Caco-2 (cell line): ENCODE data around the gene VWA8. TPM values are rescaled to one million over a fixed set of nuclear protein-coding genes. Genes with fewer than 3 reads are reported as not detected.
A peak's percentile ranks its signal among the peaks of the same experiment; 100 is the strongest.

Source experiments
- Bru-seq: library from RNA; stranded (reverse); fragments of 400-500 nt; gene quantifications from one replicate; lab custom pipeline; 2021; lab: Mats Ljungman, UMichigan
- BruChase-seq, 2 experiments: library from RNA; stranded (reverse); fragments of 400-500 nt; gene quantifications; one replicate each; lab custom pipeline; 2021; lab: Mats Ljungman, UMichigan
- BruUV-seq: library from RNA; stranded (reverse); fragments of 400-500 nt; replicated peaks from 2 replicates; lab custom pipeline; 2021; lab: Mats Ljungman, UMichigan
- CTCF ChIA-PET: fragments of 300-600 bp; sonication (Branson Sonifier 250); formaldehyde crosslinking; loops from one replicate; lab custom pipeline; 2022; ENCODE audit warnings: antibody characterized with exemption; lab: Charles Lee
- POLR2A ChIA-PET: fragments of 300-600 bp; sonication (Branson Sonifier 250); formaldehyde crosslinking; loops from one replicate; lab custom pipeline; 2022; ENCODE audit warnings: antibody characterized with exemption; lab: Charles Lee
- DNase-seq, 2 experiments: peaks; one replicate each; pipeline versions ENCODE4 v3.0.0 to v3.0.0-alpha.2; 2020 to 2022
- H3K27me3 ChIP-seq: replicated peaks from 2 replicates; pipeline ENCODE4 v1.6.0; 2011; ENCODE audit warnings: low read length; ENCODE audit not compliant: control insufficient read depth, insufficient read depth
- H3K36me3 ChIP-seq: 2 replicates; pipeline ENCODE4 v1.5.1; 2011; ENCODE audit warnings: low read length; ENCODE audit not compliant: control insufficient read depth, insufficient read depth
- H3K4me1 ChIP-seq: fragments of 250-450 bp; sonication (Bioruptor Pico); 2 replicates; pipeline ENCODE4 v1.5.1; 2020; ENCODE audit warnings: mild to moderate bottlenecking
- H3K4me3 ChIP-seq: 2 replicates; pipeline ENCODE4 v1.5.1; 2011; ENCODE audit warnings: low read depth, mild to moderate bottlenecking, control low read depth, low read length
- H3K9me3 ChIP-seq: fragments of 250-450 bp; sonication (Bioruptor Pico); 2 replicates; pipeline ENCODE4 v1.5.1; 2020; ENCODE audit warnings: mild to moderate bottlenecking, moderate library complexity
- H3K27ac Mint-ChIP-seq: one replicate; pipeline ENCODE4 v1.8.0; 2022; ENCODE audit warnings: mixed read lengths; ENCODE audit not compliant: unreplicated experiment
- H3K27me3 Mint-ChIP-seq: one replicate; pipeline ENCODE4 v1.8.0; 2022; ENCODE audit warnings: mixed read lengths; ENCODE audit not compliant: insufficient read depth, unreplicated experiment
- H3K36me3 Mint-ChIP-seq: one replicate; pipeline ENCODE4 v1.8.0; 2022; ENCODE audit warnings: mild to moderate bottlenecking, mixed read lengths; ENCODE audit not compliant: insufficient read depth, unreplicated experiment
- H3K4me1 Mint-ChIP-seq: one replicate; pipeline ENCODE4 v1.8.0; 2022; ENCODE audit warnings: low read depth, mixed read lengths; ENCODE audit not compliant: unreplicated experiment
- H3K4me3 Mint-ChIP-seq: one replicate; pipeline ENCODE4 v1.8.0; 2022; ENCODE audit warnings: mild to moderate bottlenecking, moderate library complexity, mixed read lengths; ENCODE audit not compliant: unreplicated experiment
- H3K9me3 Mint-ChIP-seq: one replicate; pipeline ENCODE4 v1.8.0; 2022; ENCODE audit warnings: mixed read lengths; ENCODE audit not compliant: unreplicated experiment
- intact Hi-C: fragments of 100-400 bp; cut with micrococcal nuclease; formaldehyde crosslinking; loops from one replicate; pipeline ENCODE4 v1.10.0; 2022; ENCODE audit not compliant: unreplicated experiment
- long read RNA-seq: library from polyadenylated mRNA; stranded (forward); transcript quantifications from one replicate; pipeline ENCODE4 v2.0.0, GENCODE V29; 2022
- total RNA-seq: library from RNA; stranded (reverse); gene quantifications from 2 replicates; pipeline ENCODE4 v1.2.3, GENCODE V29; 2022
- TF ChIP-seq, protein P1 (sequence below), 2 experiments: fragments of 200-600 bp in 1 of 2; IDR thresholded peaks; 1 replicate in 1 of 2; 2 replicates in 1 of 2; pipeline versions ENCODE4 v1.5.1 to v1.8.0; 2011 to 2022; ENCODE audit warnings: antibody characterized with exemption in 1 of 2, control low read depth in 1 of 2, inconsistent platforms in 1 of 2, low read depth in 1 of 2, low read length in 1 of 2, mild to moderate bottlenecking in 1 of 2, moderate library complexity in 1 of 2; ENCODE audit not compliant: insufficient read depth in 1 of 2, severe bottlenecking in 1 of 2, unreplicated experiment in 1 of 2

The VWA8 gene
- 20.7 and 20.9 TPM in 2 replicates for total RNA-seq
- Bru-seq, nascent RNA = percentile 78 among the genes with signal in this experiment
- percentile 69 among the genes with signal in this experiment for BruChase-seq, experiment 1, labeled RNA remaining after a 2-hour chase
- BruChase-seq, experiment 2, labeled RNA remaining after a 6-hour chase = percentile 65 among the genes with signal in this experiment
- long read RNA-seq, partial matches to known transcripts = 32 of 47 reads
- long read RNA-seq, other reads (novel, unspliced or antisense) = 11 of 47 reads

DNA sequence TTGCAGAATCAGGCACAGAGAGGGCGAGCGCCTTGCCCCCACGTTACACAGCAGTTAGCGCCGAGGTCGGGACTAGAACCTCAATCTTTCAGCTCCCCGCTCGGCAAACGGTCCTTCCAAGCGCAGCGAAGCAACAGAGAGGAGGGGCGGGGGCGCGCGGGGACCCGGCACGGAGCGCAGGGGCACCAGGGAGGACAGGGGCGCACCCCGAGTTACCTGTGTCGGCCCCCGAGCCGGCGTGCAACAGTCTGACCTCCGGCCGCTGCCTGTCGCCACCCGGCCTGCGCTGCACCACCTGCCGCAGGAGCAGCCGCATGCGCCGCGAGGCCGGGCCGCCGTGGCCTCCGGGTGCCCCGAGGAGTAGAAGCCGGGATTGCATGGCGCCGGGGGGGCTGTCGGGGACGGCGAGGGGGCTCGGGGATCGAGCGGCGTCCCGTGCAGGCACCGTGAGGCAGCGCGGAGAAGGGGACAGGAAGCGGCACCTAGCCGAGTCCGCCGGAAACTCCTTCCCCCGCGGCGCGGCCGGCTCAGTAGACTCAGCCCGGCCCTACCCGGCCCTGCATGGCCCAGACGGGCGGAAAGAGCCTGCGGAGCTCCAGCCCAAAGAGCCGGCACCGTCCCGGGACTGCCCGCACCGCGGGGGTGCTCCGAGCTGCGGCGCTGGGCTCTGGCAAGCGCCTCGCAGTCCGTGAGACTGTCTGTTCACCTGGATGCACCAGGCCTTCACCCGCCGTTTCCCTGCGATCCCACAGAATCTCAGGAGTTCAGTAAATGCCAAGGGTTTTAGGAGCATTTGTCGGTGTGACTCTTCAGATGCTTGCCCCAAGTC lies at the start of gene VWA8:
Gene VWA8 (minus strand): TSS at position 473 of the 829 bp plus-strand sequence. CDS start 94 bp downstream, at position 379.
- Mint-ChIP-seq H3K36me3 (no peaks in the 10 kb centered on the region), H3K27me3 (no peaks in the 10 kb centered on the region), H3K27ac (peak within 1 kb of the TSS; percentile 84), H3K4me1 (peaks cover 14% of the 10 kb centered on the region), H3K4me3 (peak within 1 kb of the TSS; percentile 88), H3K9me3 (no peaks in the 10 kb centered on the region)
- DNase-seq = peak; percentile 85 to 90
- Histone ChIP-seq H3K4me3 (peak within 1 kb of the TSS; percentile 78), H3K27me3 (no peaks in the 10 kb centered on the region), H3K36me3 (no peaks in the 10 kb centered on the region), H3K4me1 (peaks cover 11% of the 10 kb centered on the region; the same call in 1 of the 2 replicates), H3K9me3 (no peaks in the 10 kb centered on the region)
- CTCF ChIA-PET = no interaction called here
- TF ChIP-seq, protein P1, sequence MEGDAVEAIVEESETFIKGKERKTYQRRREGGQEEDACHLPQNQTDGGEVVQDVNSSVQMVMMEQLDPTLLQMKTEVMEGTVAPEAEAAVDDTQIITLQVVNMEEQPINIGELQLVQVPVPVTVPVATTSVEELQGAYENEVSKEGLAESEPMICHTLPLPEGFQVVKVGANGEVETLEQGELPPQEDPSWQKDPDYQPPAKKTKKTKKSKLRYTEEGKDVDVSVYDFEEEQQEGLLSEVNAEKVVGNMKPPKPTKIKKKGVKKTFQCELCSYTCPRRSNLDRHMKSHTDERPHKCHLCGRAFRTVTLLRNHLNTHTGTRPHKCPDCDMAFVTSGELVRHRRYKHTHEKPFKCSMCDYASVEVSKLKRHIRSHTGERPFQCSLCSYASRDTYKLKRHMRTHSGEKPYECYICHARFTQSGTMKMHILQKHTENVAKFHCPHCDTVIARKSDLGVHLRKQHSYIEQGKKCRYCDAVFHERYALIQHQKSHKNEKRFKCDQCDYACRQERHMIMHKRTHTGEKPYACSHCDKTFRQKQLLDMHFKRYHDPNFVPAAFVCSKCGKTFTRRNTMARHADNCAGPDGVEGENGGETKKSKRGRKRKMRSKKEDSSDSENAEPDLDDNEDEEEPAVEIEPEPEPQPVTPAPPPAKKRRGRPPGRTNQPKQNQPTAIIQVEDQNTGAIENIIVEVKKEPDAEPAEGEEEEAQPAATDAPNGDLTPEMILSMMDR (IDR thresholded peaks at IDR 0.05; ENCODE audit: insufficient read depth in 1 of 2, low read depth in 1 of 2, low read length in 1 of 2, severe bottlenecking in 1 of 2, unreplicated experiment in 1 of 2) = no peak
- BruUV-seq = no TSS peak
- POLR2A ChIA-PET = interaction anchor here (0.6 to 0.7 kb wide), 2 partner anchors 16 to 172 kb away, joined by 4 read pairs; no protein-coding TSS in a partner anchor
- intact Hi-C loops = loop anchor here (1.0 to 5.0 kb wide), 3 partner anchors 16 to 81 kb away; no protein-coding TSS in a partner anchor

DNA sequence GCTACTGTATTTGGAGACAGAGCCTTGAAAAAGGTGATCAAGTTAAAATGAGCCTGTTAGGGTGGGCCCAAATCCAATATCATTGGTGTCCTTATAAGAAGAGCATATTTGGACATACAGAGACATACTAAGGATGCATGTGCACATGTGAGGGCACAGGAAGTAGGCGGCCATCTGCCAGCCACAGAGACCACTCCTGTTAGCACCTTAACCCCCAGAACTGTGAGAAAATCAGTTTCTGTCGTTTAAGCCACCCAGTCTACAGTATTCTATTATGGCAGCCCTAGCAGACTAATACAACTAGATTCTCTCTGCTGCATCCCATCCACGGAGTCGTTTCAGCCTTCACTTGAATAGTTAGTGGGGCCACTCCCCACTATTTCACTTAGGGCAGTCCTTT lies 48.1 kb upstream of the VWA8 start:
- Mint-ChIP-seq H3K27ac (no peak overlapping the region), H3K9me3 (no peaks in the 10 kb centered on the region), H3K27me3 (no peaks in the 10 kb centered on the region), H3K36me3 (no peaks in the 10 kb centered on the region), H3K4me1 (peaks cover 6% of the 10 kb centered on the region), H3K4me3 (no peak overlapping the region)
- BruUV-seq = no TSS peak
- TF ChIP-seq, protein P1 (IDR thresholded peaks at IDR 0.05; ENCODE audit: insufficient read depth in 1 of 2, low read depth in 1 of 2, low read length in 1 of 2, severe bottlenecking in 1 of 2, unreplicated experiment in 1 of 2) = no peak
- ChIA-PET CTCF (no interaction called here), POLR2A (no interaction called here)
- intact Hi-C loops = no loop called here
- H3K36me3 ChIP-seq = no peaks in the 10 kb centered on the region
- H3K9me3 ChIP-seq = no peaks in the 10 kb centered on the region
- H3K4me1 ChIP-seq = 0 out of 2 replicates have a peak, but pooled peaks cover 7% of the 10 kb centered on the region
- no peak for DNase-seq
- no peaks in the 10 kb centered on the region for H3K27me3 ChIP-seq
- no peak overlapping the region for H3K4me3 ChIP-seq

DNA sequence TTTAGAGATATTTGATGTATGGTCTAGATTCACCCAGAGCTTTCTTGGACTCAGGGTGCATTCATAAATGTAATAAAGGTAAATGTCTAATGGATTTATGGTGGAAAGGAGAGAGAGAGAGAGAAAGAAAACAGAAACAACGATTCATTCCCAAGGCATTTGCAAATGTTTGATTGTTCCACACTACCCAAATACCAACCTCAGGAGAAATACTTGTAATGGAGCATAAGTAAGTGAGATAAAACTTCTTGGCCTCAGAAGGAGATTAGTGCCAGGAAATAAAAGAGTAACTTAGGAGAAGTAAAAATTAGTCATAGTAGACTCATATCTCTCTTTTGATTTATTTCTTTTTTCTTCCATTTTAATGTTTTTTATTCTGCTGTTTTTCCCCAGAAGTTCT lies 46.9 kb upstream of the VWA8 start:
- ChIA-PET CTCF (no interaction called here), POLR2A (no interaction called here)
- Histone ChIP-seq H3K4me1 (0 out of 2 replicates have a peak, but pooled peaks cover 7% of the 10 kb centered on the region), H3K36me3 (no peaks in the 10 kb centered on the region), H3K9me3 (no peaks in the 10 kb centered on the region), H3K4me3 (no peak overlapping the region), H3K27me3 (no peaks in the 10 kb centered on the region)
- H3K9me3 Mint-ChIP-seq = no peaks in the 10 kb centered on the region
- no peaks in the 10 kb centered on the region for H3K36me3 Mint-ChIP-seq
- H3K4me3 Mint-ChIP-seq = no peak overlapping the region
- no peak for DNase-seq
- TF ChIP-seq, protein P1 (IDR thresholded peaks at IDR 0.05; ENCODE audit: insufficient read depth in 1 of 2, low read depth in 1 of 2, low read length in 1 of 2, severe bottlenecking in 1 of 2, unreplicated experiment in 1 of 2) = no peak
- no peaks in the 10 kb centered on the region for H3K27me3 Mint-ChIP-seq
- no TSS peak for BruUV-seq
- no peak overlapping the region for H3K27ac Mint-ChIP-seq
- intact Hi-C loops = no loop called here
- peaks cover 6% of the 10 kb centered on the region for H3K4me1 Mint-ChIP-seq
